Measurements from ENCODE around the gene TSHR. TPM values are rescaled to one million over a fixed set of nuclear protein-coding genes. Genes with fewer than 3 reads are reported as not detected.
A peak's percentile ranks its signal among the peaks of the same experiment; 100 is the strongest.

TSHR gene
- total and polyA plus RNA-seq, 2 of the 4 experiments (the other 2 are of a cell fraction), result not detected

GRCh38 chr14:80941241-80942185 lies 13.9 kb upstream of the TSHR start, which contains the start of gene CEP128:
Gene CEP128 (minus strand): TSS chr14:80941738.
- peak within 1 kb of the TSS; percentile 69 for H3K56ac ChIP-seq (ENCODE audit: extremely low read depth, insufficient read depth, low read length)
- H2BK5ac ChIP-seq (ENCODE audit: low read depth, low read length, poor library complexity, severe bottlenecking), result peak within 1 kb of the TSS; percentile 76
- CTCF ChIA-PET, result interaction anchor here (1.1 kb wide), 1 partner anchor 46 kb away, joined by 3 read pairs; no protein-coding TSS in a partner anchor
- H3K36me3 ChIP-seq (ENCODE audit: control insufficient read depth, insufficient read depth, low read length), result no peaks in the 10 kb centered on the region
- H3K18ac ChIP-seq (ENCODE audit: low read depth, low read length), result peak within 1 kb of the TSS; percentile 68
- POLR2A ChIA-PET (ENCODE audit: unreplicated experiment), result no interaction called here
- TF ChIP-seq USF2 (IDR thresholded peaks at IDR 0.05; ENCODE audit: low read depth, low read length), result peak; percentile 52
- TF ChIP-seq MXI1 (IDR thresholded peaks at IDR 0.05; ENCODE audit: borderline replicate concordance, low read depth, low read length), result peak; percentile 80
- TF ChIP-seq CTCF (conservative IDR thresholded peaks at IDR 0.05; ENCODE audit: low read depth, low read length), result no peak
- WGBS, 2 experiments (ENCODE audit: extremely low coverage in 2 of 2, insufficient read length in 1 of 2), result 8% methylated on average over 4 of the region's 40 CpGs; no CpG with 5 or more reads in 1 of the 2 experiments
- H2BK120ac ChIP-seq (ENCODE audit: low read depth, low read length), result peak within 1 kb of the TSS; percentile 75
- H3K27me3 ChIP-seq (ENCODE audit: control insufficient read depth, insufficient read depth, low read length), result no peaks in the 10 kb centered on the region
- peak; percentile 98 for DNase-seq
- peak; percentile 100 for ATAC-seq (ENCODE audit: low read depth)
- H2BK15ac ChIP-seq (ENCODE audit: low read depth, low read length), result peak within 1 kb of the TSS; percentile 60; the same call in 1 of the 3 replicates
- peak within 1 kb of the TSS; percentile 73 for H3K23ac ChIP-seq (ENCODE audit: low read depth, low read length)
- peak within 1 kb of the TSS; percentile 83 for H3K14ac ChIP-seq (replicated peaks; ENCODE audit: low read depth, low read length)
- H2BK20ac ChIP-seq (ENCODE audit: low read depth, low read length), result no peak within 1 kb of the TSS
- no peaks in the 10 kb centered on the region for H3K9me3 ChIP-seq (ENCODE audit: control insufficient read depth, insufficient read depth, low read length)
- peak within 1 kb of the TSS; percentile 98 for H3K4me2 ChIP-seq (ENCODE audit: low read depth, low read length)
- in situ Hi-C loops (cut with MboI; ENCODE audit: low sequenced_read_pairs), result no loop called here
- H4K8ac ChIP-seq (ENCODE audit: low read depth in 2 of 2, low read length in 2 of 2), result peak within 1 kb of the TSS; percentile 97 to 98
- H2AFZ ChIP-seq (replicated peaks; ENCODE audit: low read length, poor library complexity), result peak within 1 kb of the TSS; percentile 97
- dilution Hi-C loops (cut with HindIII; ENCODE audit: low sequenced_read_pairs, unreplicated experiment), result no loop called here
- H3K4ac ChIP-seq (ENCODE audit: low read depth, low read length), result peak within 1 kb of the TSS; percentile 79
- H3K79me1 ChIP-seq (ENCODE audit: low read depth in 1 of 2, low read length in 2 of 2), result peaks cover 4 to 13% of the 10 kb centered on the region in 2 experiments
- H3K4me1 ChIP-seq (ENCODE audit: control insufficient read depth, insufficient read depth, low read length), result no peaks in the 10 kb centered on the region; the same call in 1 of the 2 replicates
- H3K9ac ChIP-seq (ENCODE audit: low read depth, low read length), result peak within 1 kb of the TSS; percentile 82
- H4K5ac ChIP-seq (ENCODE audit: low read depth, low read length), result peak within 1 kb of the TSS; percentile 95
- no peaks in the 10 kb centered on the region for H3K9me1 ChIP-seq (ENCODE audit: insufficient read depth, low read length)
- no peak within 1 kb of the TSS; the same call in 1 of the 2 replicates for H2AK5ac ChIP-seq (ENCODE audit: low read depth, low read length)
- H4K91ac ChIP-seq (ENCODE audit: insufficient read depth, low read depth, low read length), result peak within 1 kb of the TSS; percentile 85
- H2AK9ac ChIP-seq (replicated peaks; ENCODE audit: low read depth, low read length, poor library complexity), result peak within 1 kb of the TSS; percentile 87
- H4K20me1 ChIP-seq (ENCODE audit: insufficient read depth, low read length), result no peaks in the 10 kb centered on the region
- BruUV-seq (replicated peaks), result no TSS peak
- H3K4me3 ChIP-seq (ENCODE audit: insufficient read depth, low read depth, low read length), result peak within 1 kb of the TSS; percentile 76
- peak within 1 kb of the TSS; percentile 76 for H3K27ac ChIP-seq (ENCODE audit: insufficient read depth, low read length)
- intact Hi-C loops (cut with micrococcal nuclease), result no loop called here
